GM19240 (cell line): ENCODE measurements around the gene CEL.
"Not testable (repeated sequence)": the region's sequence is repeated elsewhere in the genome, so short reads cannot be mapped to it uniquely, and the experiment has no call there.

Source experiments
- DNase-seq: peaks from one replicate; pipeline ENCODE4 v3.0.0; 2011; ENCODE audit warnings: low spot score; ENCODE audit not compliant: insufficient read length

The CEL gene

DNA sequence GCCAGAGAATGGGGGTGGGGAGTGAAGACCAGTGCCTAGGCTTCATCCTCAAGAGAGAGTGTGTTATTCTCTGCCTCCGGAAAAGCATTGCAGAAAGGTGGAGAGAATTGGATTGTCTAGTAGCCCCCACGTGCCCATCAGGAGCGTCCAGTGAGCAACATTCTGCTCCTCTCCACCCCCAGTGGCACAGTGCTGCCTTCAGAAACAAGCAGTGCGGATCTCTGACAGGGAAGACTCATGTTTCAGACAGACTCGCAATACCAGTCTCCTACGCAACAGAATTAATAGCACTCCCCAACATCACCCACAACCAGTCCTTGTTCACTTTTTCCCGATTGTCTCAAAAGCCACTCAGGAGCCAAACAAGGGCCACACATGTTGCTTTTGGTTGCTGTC, 14.9 kb upstream of the CEL start:
- DNase-seq, result no peak

DNA sequence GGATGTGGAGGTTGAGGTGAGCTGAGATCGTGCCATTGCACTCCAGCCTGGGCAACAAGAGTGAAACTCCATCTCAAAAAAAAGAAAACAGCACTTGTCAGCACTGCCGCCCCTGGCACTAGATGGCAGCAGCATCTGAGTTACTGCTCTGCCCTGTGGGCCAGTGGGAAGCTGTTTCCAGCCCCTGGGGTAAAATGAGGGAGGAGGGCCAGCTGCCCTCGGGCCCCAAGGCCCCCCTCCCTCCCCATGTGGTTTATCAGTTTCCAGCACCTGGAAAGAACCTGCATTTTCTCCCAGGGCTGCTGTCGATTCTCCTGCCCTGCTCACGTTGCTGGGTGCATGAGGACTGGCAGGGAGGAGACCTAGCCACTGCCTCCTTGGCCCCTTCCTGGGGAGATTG, 13.2 kb upstream of the CEL start:
- no peak for DNase-seq

DNA sequence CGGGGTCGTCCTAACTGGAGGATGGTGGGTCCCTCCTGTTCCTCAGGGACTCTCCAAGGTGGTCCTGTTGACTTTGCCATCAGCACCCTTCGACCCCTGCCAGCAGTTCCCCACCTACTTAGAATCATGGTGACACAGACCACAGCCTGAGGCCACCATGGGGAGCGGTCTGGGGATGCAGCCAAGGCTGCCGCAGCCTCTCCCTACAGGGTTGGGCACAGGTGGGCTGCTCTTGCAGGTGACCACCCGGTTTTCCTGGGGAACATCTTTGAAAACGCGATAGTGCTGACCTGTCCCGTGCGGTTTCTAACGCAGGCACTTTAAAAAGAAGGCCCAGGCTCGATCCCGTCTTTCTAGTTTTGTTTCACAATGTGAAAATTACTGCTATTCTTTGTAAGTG, 12.7 kb upstream of the CEL start:
- DNase-seq, result no peak

GRCh38 chr9:133050142-133050541, 11.6 kb upstream of the CEL start:
- DNase-seq, result no peak

- no peak for DNase-seq
These were observed 11.0 kb upstream of the CEL start for GRCh38 chr9:133050781-133051180.

DNA sequence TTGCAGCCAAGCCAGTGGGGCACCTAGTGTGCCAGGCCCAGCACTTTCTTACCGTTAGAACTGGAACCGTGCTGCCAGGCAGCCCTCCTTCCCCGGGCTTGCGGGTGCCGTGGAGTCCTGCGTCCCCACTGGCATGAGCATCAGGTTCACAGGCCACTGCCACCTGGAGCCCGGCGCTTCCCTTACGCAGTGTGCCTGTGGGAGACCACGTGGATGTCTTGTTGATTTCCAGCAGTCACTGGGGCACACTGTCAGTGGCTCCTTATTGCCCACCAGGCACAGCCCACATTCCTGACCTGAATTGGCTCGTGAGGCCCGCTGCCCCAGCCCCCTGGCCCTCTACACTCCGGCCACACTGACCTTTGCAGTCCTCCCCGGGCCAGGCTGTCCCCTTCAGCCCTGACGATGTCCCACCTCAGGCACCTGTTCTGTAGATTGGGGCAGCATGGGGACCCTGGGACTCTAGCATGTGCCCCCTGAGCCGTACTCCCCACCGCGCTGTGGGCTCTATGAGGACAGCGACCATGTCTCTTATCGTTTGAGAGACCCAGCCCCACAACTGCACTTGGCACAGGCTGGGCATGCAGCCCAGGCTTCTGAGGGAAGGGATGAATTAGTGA, 10.4 kb upstream of the CEL start:
- no peak for DNase-seq

- no peak for DNase-seq
These were observed 9.7 kb upstream of the CEL start for GRCh38 chr9:133051966-133052539.

DNA sequence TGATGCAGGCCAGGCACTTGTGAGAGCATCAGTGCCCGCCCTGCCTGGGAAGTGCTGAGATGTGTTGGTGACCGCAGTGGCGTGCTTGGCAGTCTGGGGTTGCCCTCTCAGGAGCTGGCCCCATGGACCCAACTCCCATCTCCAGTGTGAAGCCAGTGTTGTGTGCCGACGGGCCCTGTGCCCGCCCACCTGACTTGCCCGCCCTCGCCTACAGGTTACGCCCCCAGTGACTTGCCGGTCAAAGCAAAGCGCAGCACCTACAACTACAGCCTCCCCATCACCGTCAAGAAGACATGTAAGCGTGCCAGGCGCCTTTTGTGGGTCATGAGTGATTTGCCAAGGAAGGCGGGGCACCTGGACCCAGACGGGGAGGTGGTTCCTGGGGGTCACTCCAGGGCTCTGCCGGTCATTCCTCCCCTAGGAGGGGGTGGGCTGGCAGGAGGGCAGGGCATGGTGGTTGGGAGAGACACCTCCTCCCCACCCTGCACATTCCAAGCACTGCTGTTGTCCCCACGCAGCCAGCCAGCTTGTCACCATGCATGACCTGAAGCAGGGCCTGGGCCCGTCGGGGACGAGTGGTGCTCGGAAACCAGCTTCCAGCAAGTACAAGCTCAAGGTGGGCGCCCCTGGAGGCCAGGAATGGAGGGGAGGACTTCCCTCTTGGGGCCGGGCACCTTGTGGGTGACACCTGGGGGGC, 7.4 kb upstream of the CEL start:
- DNase-seq, result no peak

DNA sequence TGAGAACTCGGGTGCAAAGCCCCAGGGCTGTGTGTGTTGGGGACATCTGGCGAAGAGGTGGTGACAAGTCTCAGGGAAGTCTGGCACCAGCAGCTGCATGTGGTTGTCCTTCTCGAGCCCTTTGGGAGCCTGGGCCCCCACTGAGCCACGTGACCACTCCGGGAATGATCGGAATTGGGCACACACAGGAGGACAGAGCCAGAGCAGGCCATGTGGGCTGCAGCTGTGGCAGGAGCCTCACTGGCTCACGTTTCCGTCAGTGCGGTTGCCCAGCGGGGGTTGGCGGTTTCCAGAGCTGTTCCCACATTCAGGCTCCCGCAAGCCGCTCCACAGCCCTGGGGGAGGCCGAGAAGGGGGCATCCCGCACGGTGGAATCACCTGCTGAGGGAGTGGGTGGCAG, 6.8 kb upstream of the CEL start:
- no peak for DNase-seq

DNA sequence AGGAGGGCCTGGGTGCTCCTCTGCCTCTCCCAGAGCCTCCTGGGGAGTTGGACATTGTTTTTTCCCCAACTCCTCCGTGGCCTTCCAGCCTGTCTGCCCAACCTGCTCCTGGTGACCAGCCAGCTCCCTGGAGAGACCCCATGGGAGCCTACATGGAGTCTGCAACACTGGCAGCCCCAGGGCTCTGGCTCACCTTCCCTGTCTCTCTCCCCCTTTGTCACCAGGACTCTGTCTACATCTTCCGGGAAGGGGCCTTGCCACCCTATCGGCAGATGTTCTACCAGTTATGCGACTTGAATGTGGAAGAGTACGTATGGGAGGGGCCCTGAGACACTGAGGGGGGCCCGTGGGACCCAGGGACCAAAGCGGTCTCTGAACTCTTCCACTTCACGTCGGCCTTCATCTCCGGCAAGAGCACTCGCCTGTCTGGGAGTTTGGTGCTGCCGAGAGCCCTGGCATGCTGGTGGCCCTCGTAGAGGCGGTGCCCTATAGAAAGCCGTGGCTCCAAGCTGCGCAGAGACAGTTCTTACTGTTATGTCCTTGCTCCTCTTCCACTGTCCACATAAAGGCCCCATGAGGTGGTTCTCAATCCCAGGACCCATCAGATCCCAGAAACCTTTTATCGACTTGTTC, 5.9 kb upstream of the CEL start:
- no peak for DNase-seq

DNA sequence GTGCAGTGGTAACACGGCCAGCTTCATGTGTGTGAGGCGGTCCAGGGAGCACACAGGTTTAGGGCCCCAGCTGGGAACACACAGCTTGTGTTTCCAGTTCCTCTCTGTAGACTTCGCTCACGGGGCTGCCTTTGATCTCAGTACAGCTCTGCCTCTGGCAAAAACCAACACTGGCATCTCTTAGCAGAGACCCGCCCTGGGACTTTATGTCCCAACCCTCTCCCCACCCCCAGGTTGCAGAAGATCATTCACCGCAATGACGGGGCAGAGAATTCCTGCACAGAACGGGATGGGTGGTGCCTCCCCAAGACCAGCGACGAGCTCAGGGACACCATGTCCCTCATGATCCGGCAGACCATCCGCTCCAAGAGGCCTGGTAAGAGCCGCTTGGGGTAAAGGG, 5.2 kb upstream of the CEL start:
- no peak for DNase-seq

- DNase-seq, result no peak
These were observed 4.8 kb upstream of the CEL start for GRCh38 chr9:133057006-133057405.

DNA sequence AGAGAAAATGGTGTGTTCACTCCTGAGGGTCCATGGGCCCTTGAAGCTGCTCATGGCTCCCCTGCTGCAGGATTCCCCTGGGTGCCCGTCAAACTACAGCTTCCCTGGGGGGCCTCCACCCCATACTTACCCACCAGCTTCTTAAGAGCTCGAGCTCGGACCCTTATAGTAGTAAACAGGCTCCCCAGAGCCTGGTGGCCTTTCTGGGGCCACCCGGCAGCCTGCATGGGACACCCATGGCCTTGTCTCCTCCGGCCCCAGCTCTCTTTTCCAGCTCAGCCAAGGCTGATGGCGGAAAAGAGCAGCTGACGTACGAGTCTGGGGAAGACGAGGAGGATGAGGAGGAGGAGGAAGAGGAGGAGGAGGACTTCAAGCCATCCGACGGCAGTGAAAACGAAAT, 4.2 kb upstream of the CEL start:
- DNase-seq, result no peak

DNA sequence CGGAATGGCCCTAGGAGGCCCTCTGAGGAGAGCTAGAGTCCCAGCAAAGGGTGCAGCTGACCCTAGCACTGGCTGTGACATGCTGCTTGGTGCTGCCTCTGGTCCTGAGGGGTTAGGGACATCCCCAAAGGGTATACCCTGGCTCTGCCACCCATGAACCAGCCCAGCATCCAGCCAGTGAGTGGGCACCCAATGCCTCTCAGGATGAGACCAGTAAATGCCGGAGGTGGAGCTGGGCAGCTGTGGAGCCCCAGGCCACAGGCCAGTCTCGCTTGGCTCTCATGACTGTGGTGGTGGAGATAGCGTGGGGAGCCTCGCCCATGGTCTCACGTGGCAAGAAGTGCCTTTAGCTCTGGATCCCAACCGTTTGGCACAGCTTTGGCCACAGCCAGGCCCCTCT, 3.7 kb upstream of the CEL start:
- no peak for DNase-seq

DNA sequence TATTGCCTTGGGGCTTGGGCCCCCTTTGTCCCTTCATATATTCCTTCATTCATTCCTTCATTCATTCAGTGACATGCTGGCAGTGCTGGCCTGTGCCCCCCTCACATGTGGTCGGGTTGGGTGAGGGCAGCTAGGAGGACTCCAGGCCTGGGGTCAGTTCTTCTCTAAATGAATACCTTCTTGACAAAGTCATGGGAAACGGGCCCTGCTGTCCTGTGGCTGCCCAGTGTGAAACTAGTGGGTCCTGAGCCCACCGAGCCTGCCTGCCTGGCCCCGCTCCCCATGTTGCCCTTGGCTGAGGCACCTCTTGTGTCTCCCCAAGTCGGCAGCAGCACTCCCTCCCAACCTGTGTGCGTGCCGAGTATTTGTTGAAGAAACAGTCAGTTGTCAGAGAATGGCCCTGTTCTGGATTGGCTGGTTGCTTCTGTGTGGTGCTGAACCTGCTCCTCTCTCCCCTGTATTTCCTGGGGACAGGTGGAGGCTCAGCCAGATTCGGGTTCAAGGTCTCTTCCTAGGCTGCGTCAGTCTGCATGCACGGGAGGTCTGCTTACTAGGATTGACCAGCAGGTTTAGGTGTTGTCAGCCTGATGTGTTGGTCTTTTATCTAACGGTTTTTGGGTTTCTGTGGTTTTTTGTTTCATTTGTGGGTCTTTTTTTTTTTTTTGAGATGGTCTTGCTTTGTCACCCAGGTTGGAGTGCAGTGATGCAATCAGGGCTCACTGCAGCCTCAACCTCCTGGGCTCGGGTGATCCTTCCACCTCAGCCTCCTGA, 3.0 kb upstream of the CEL start:
- peak; percentile 56 for DNase-seq

GRCh38 chr9:133059623-133060022, 2.2 kb upstream of the CEL start:
- DNase-seq, result no peak

DNA sequence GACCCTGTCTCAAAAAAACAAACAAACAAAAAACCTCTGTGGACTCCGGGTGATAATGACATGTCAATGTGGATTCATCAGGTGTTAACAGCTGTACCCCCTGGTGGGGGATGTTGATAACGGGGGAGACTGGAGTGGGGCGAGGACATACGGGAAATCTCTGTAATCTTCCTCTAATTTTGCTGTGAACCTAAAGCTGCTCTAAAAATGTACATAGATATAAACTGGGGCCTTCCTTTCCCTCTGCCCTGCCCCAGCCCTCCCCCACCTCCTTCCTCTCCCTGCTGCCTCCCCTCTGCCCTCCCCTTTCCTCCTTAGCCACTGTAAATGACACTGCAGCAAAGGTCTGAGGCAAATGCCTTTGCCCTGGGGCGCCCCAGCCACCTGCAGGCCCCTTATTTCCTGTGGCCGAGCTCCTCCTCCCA, 1.4 kb upstream of the CEL start:
- no peak for DNase-seq

- not testable (repeated sequence) for DNase-seq
These were observed 590 bp upstream of the CEL start for GRCh38 chr9:133061019-133061763.

GRCh38 chr9:133062569-133062968, 788 bp downstream of the CEL start:
- DNase-seq, result not testable (repeated sequence)

DNA sequence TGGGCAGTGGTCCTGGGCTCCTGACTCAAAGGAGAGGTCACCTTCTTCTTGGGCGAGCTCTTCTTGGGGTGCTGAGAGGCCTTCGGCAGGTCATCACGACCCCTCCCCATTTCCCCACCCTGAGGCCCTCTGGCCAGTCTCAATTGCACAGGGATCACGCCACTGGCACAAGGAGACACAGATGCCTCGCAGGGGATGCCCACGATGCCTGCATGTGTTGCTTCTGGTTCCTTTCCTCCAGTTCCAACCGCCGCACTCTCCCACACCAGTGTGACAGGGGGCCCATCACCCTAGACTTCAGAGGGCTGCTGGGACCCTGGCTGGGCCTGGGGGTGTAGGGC, 1.3 kb downstream of the CEL start:
- no peak for DNase-seq

- DNase-seq, result no peak
These were observed 1.9 kb downstream of the CEL start for GRCh38 chr9:133063500-133064231.
